D721Med (cell line): ENCODE measurements around the gene NOD2.

ENCODE experiments used
- DNase-seq: peaks from one replicate; pipeline ENCODE4 v3.0.0; 2011; ENCODE audit warnings: low spot score; ENCODE audit not compliant: insufficient read length
- FAIRE-seq: peaks from 2 replicates; lab custom pipeline; 2011; peaks lifted over from hg19 to GRCh38; lab: Jason Lieb, UNC
- CTCF ChIP-seq: IDR thresholded peaks from 2 replicates; pipeline ENCODE4 v1.5.1; 2012; ENCODE audit warnings: mild to moderate bottlenecking, control low read depth; ENCODE audit not compliant: insufficient read depth; ENCODE audit errors: missing control alignments

Gene NOD2

GRCh38 chr16:50752471-50753235 is 59.2 kb downstream of the NOD2 start:
- TF ChIP-seq CTCF: no peak
- DNase-seq (no peak), FAIRE-seq (no peak)

GRCh38 chr16:50756473-50756872 is 63.1 kb downstream of the NOD2 start:
- DNase-seq: no peak

GRCh38 chr16:50761267-50761666 is 67.9 kb downstream of the NOD2 start:
- TF ChIP-seq CTCF: no peak
- DNase-seq: no peak
- no peak for FAIRE-seq

More at GRCh38 chr16:50756473-50756872, 63.1 kb downstream of the NOD2 start:
- TF ChIP-seq CTCF: no peak
- no peak for FAIRE-seq

- FAIRE-seq (no peak), DNase-seq (no peak)
- no peak for TF ChIP-seq CTCF
These were observed 68.8 kb downstream of the NOD2 start for GRCh38 chr16:50762241-50762640.

- FAIRE-seq (no peak), DNase-seq (no peak)
- TF ChIP-seq CTCF: no peak
These were observed 69.8 kb downstream of the NOD2 start for GRCh38 chr16:50763211-50763610.

- no peak for FAIRE-seq
- no peak for DNase-seq
- TF ChIP-seq CTCF: no peak
These were observed 71.9 kb downstream of the NOD2 start for GRCh38 chr16:50765260-50765659.

- FAIRE-seq (no peak), DNase-seq (no peak)
- TF ChIP-seq CTCF: no peak
These were observed 72.5 kb downstream of the NOD2 start for GRCh38 chr16:50765861-50766260.
